Measurements from ENCODE around the gene ZC3H7B.
A peak's percentile ranks its signal among the peaks of the same experiment; 100 is the strongest.

ZC3H7B gene

GRCh38 chr22:41356430-41357028 is 55.2 kb downstream of the ZC3H7B start:
- no peak for DNase-seq (ENCODE audit: low read depth)

DNA sequence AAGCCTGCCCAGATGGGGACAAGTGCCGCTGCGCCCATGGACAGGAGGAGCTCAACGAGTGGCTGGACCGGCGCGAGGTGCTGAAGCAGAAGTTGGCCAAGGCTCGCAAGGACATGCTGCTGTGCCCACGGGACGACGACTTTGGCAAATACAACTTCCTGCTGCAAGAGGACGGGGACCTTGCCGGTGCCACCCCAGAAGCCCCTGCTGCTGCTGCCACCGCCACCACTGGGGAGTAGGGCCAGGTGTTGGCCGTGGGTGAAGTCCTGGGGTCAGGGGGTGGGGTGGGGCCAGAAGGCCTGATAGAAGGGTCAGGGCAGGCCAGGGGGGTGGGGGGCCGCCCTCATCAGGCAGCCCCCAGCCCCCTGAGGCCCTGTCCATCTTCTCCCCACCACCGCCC is 55.9 kb downstream of the ZC3H7B start:
- DNase-seq (ENCODE audit: low read depth), result no peak

DNA sequence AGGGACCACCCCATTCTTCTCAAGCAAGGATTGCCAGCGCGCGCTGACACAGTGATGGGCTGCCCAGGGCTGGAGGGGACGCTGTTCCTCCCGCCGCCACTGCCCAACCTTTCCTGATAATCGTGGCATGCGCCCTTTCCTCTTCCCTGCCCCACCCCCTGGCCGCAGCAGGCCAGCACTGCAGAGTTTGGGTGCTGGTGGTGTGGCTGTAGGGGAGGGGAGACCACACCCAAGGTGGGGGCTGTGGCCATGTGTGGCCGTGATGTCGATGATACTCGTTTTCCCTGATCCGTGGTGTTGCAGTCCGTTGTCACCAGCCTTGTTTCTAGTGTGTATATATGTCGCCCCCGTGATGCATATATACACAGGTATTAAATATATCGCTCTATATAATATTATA is 57.6 kb downstream of the ZC3H7B start:
- DNase-seq (ENCODE audit: low read depth), result no peak

GRCh38 chr22:41359376-41359775 is 58.1 kb downstream of the ZC3H7B start:
- DNase-seq (ENCODE audit: low read depth), result no peak

DNA sequence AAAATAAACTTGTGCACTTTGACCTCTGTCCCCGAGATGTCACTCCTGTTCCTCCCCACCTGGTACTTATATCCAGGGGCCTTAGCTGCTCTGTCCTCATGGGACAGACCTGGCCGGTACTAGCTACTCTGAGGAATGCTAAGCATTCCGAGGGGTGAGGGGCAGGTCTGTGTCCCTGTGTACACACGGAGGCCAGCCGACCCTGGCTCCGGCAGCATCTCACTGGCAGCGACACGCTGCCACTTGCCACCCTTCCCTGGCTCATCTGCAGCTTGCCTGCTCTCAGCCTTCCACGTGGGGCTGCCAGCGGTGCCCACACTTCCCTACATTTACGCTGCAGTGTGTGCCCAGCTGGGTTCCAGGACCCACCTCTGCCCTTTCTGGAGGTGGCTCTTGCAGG is 58.8 kb downstream of the ZC3H7B start:
- DNase-seq (ENCODE audit: low read depth), result no peak

- DNase-seq (ENCODE audit: low read depth), result no peak
These were observed 60.5 kb downstream of the ZC3H7B start for GRCh38 chr22:41361716-41362310.

- DNase-seq (ENCODE audit: low read depth), result no peak
These were observed 61.3 kb downstream of the ZC3H7B start for GRCh38 chr22:41362615-41363014.

DNA sequence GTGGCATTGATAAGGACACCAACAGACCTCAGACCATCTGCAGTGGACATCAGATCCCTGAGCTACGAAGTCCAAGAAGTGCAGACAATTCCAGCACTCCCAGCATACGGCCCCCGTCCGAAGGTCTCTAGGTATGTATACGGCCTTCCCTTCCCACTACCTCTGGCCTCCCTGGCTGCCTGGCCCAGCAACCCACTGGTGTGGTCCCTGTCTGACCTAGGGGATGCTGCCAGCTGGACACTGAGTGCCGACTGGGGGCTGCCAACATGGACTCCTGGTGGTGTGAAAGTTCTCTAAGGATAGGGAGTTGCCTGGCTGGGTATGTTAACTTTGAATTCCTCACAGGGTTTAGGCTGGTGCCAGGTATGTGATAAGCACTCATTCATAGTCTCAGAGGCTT is 62.9 kb downstream of the ZC3H7B start:
- no peak for DNase-seq (ENCODE audit: low read depth)

- no peak for DNase-seq (ENCODE audit: low read depth)
These were observed 63.6 kb downstream of the ZC3H7B start for GRCh38 chr22:41364955-41365354.

DNA sequence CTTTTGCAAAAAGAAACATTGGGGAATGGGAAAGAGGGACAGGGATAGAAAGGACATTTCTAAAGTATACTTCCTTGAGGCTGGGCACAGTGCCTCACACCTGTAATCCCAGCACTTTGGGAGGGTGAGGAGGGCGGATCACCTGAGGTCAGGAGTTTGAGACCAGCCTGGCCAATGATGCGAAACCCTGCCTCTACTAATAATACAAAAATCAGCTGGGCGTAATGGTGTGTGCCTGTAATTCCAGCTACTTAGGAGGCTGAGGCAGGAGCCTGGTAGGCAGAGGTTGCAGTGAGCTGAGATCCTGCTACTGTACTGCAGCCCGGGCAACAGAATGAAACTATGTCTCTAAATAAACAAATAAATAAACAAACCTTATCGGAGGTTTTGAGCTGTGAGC is 64.1 kb downstream of the ZC3H7B start:
- no peak for DNase-seq (ENCODE audit: low read depth)

- DNase-seq (ENCODE audit: low read depth), result no peak
These were observed 65.2 kb downstream of the ZC3H7B start for GRCh38 chr22:41366323-41367029.

GRCh38 chr22:41367039-41367679 is 65.8 kb downstream of the ZC3H7B start:
- no peak for DNase-seq (ENCODE audit: low read depth)

- no peak for DNase-seq (ENCODE audit: low read depth)
These were observed 66.6 kb downstream of the ZC3H7B start for GRCh38 chr22:41367680-41368542.

GRCh38 chr22:41368543-41369423 is 67.5 kb downstream of the ZC3H7B start:
- no peak for DNase-seq (ENCODE audit: low read depth)

DNA sequence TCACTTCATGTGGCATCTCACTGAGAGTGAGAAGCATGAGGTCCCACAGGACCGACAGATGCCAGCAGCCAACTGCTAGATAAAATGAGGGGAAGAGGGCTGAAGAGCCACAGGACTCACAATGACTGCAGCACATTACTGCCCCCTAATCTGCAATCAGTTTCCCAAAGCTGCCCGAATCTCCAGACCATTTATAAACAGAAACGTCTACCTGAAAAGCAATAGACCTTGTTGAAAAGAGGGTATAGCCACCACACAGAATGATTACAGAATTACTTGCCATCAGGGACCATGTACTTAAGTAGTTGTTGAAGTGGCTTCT is 68.1 kb downstream of the ZC3H7B start:
- no peak for DNase-seq (ENCODE audit: low read depth)

- no peak for DNase-seq (ENCODE audit: low read depth)
These were observed 68.5 kb downstream of the ZC3H7B start for GRCh38 chr22:41369837-41370236.

DNA sequence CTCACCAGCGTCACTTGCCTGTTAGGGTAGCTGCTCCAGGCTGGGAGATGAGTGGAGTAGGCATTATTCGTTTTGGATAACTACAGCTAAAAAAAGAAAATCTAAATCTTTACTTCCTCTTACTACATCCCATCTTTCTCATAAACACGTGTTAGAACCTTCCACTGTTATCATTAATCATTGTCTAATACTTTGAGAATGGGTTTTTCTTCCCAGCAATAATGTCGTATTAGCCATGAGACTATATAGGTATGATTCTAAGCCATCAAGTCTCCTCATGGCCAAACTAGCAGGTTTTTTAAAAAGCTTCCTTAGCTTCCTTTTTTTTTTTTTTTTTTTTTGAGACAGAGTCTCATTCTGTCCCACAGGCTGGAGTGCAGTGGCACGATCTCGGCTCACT is 76.5 kb downstream of the ZC3H7B start:
- DNase-seq (ENCODE audit: low read depth), result no peak

- DNase-seq (ENCODE audit: low read depth), result no peak
These were observed 79.6 kb downstream of the ZC3H7B start for GRCh38 chr22:41380993-41381328.

DNA sequence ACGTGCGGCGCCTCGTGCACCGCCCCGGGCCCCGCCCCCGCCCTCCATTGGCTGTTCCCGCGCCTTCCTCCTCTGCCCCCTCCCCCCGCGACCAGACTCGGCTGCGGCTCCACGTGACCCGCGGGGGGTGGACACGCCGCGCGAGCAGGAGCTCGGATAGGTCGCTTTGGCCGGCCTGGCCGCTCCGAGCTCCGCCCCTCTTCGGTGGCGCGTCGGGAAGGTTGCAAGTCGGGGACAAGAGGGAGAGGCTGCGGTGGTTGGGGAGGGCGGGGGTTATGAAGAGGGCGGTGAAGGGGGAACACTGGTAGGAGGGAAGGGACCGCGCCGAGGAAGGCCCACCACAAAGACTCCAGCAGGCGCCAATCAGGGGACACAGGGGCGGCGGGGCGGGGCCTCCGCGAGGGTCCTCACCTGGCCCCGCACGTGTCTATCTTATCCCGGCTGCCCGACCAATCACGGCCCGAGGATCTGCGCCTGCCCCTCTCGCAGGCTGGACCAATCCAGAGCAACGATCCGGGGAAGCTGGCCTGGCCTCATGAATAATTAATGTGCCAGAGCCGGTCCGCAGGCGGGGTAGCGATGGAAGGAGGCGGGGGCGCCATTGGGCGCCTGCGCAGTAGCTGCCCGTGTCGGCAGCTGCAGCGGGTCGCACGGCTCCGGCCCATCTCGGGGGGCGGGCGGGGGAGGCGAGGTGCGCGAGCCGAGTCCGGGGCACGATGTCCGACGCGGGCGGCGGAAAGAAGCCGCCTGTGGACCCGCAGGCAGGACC is 80.2 kb downstream of the ZC3H7B start, which contains the start of gene TEF:
Gene TEF, plus strand, starts transcription at position 614 of the 769 bp plus-strand sequence. Its CDS starts 103 bp downstream, at position 717.
- DNase-seq (ENCODE audit: low read depth), result peak; percentile 95

- peak; percentile 42 for DNase-seq (ENCODE audit: low read depth)
These were observed 80.8 kb downstream of the ZC3H7B start for GRCh38 chr22:41382098-41382578.

All from activated gamma-delta T cell treated with anti-CD3 and anti-CD28 coated beads, Interleukin-2, amount 50 U/mL, for 16 hours (primary cell).